Stomach (tissue), 4 donors: ENCODE measurements around the gene F12.

Source experiments
- CTCF ChIP-seq, 7 experiments: fragments of 450-650 bp in 4 of 7; fragments of 200-600 bp in 3 of 7; sonication (generic) in 3 of 7; IDR thresholded peaks; one replicate each; pipeline ENCODE4 v1.5.1; 2016 to 2019; ENCODE audit warnings: antibody characterized with exemption in 7 of 7, control low read depth in 2 of 7, mild to moderate bottlenecking in 1 of 7
- EP300 ChIP-seq: sonication (generic); formaldehyde crosslinking; IDR thresholded peaks from one replicate; pipeline ENCODE4 v1.6.1; 2017; ENCODE audit warnings: antibody characterized with exemption
- POLR2AphosphoS5 ChIP-seq, 3 donors: sonication (generic); formaldehyde crosslinking; IDR thresholded peaks; one replicate each; pipeline ENCODE4 v1.6.1; 2016; ENCODE audit warnings: antibody characterized with exemption in 3 of 3

- TF ChIP-seq POLR2AphosphoS5 (IDR thresholded peaks at IDR 0.05), result no peak
- TF ChIP-seq CTCF (IDR thresholded peaks at IDR 0.05), result no peak
- TF ChIP-seq EP300, result no peak
Measured at GRCh38 chr5:177447066-177447610, 37.8 kb upstream of the F12 start.
